Activated naive CD4-positive, alpha-beta T cell treated with anti-CD3 and anti-CD28 coated beads, Interleukin-2, amount 50 U/mL, for 72 hours (primary cell): ENCODE data around the gene PLA2G6. TPM values are rescaled to one million over a fixed set of nuclear protein-coding genes. Genes with fewer than 3 reads are reported as not detected.

ENCODE experiments used
- ATAC-seq, 2 donors: fragments of 150-1000 bp; cut with Tn5 transposase; 2 replicates each; pipeline ENCODE4 v1.10.0; 2021; ENCODE audit warnings: mild to moderate bottlenecking in 2 of 2, moderate library complexity in 2 of 2
- DNase-seq, 2 donors: peaks; one replicate each; pipeline ENCODE4 v3.0.0; 2021 to 2022; ENCODE audit warnings: low spot score in 2 of 2
- H3K27ac Mint-ChIP-seq, 2 donors: one replicate each; pipeline ENCODE4 v1.8.0; 2022; ENCODE audit warnings: mild to moderate bottlenecking in 2 of 2, mixed read lengths in 2 of 2
- H3K36me3 Mint-ChIP-seq, 2 donors: one replicate each; pipeline ENCODE4 v1.8.0; 2022; ENCODE audit warnings: mixed read lengths in 2 of 2
- H3K9me3 Mint-ChIP-seq, 2 donors: one replicate each; pipeline ENCODE4 v1.8.0; 2022; ENCODE audit warnings: mixed read lengths in 2 of 2
- total RNA-seq, 2 donors: library from RNA; stranded (reverse); gene quantifications; one replicate each; pipeline ENCODE4 v1.2.3, GENCODE V29; 2022

The PLA2G6 gene
- 10 to 100 TPM; 74.3 to 75.7 TPM for total RNA-seq

- H3K36me3 Mint-ChIP-seq = peaks cover 7 to 19% of the 10 kb centered on the region in 2 donors
- peak within 1 kb of the TSS; percentile 99 for H3K27ac Mint-ChIP-seq
- ATAC-seq = peak; percentile 89 to 91
- DNase-seq = peak; percentile 99
- H3K9me3 Mint-ChIP-seq = no peaks in the 10 kb centered on the region
Observed at GRCh38 chr22:38181453-38182200, at the start of gene PLA2G6. Gene PLA2G6, minus strand, starts transcription at chr22:38181830. Its CDS starts 12,404 bp downstream, at chr22:38169426.

- Mint-ChIP-seq H3K36me3 (peaks cover 0 to 8% of the 10 kb centered on the region in 2 donors), H3K27ac (peak overlapping the region in 1 of 2 donors; percentile 82), H3K9me3 (no peaks in the 10 kb centered on the region)
- ATAC-seq = no peak
- DNase-seq = no peak
Observed at GRCh38 chr22:38230916-38231315, 49.3 kb upstream of the PLA2G6 start.

DNA sequence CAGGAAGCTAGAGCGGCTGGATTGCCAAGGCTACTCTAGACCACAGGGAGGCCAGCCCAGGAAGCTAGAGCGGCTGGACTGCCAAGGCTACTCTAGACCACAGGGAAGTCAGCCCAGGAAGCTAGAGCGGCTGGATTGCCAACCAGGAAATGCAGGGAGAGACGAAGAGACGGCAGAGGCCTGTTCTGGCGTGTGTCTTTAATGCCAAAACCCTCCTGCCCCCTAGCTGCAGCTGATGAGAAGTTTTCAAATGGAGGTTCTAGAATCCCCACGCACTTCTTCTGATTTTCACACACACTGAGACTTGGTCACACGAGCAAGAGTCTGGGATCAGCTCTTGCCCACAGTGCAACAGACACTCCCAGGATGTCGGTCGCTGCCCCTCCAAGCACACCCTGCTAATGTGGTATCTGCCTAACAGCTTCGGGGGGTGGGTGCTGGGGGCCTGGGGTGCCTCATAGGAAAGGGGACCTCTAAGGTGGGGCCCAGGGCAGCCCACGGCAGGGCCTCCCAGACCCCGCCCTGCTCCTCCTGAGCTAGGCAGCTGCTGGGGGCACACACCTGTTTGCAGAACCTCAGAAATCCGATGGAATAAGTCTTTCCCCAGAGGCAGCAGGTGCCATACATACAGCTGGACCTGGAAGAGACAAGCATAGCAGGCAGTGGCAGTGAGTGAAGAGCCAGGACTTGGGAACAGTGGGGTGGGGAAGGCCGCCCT, 48.6 kb upstream of the PLA2G6 start:
- DNase-seq (no peak), ATAC-seq (peak in 1 of 2 donors; percentile 58)

GRCh38 chr22:38228873-38229740, 47.5 kb upstream of the PLA2G6 start:
- ATAC-seq (no peak), DNase-seq (no peak)
- peak overlapping the region in 1 of 2 donors; percentile 13 for H3K27ac Mint-ChIP-seq
- H3K36me3 Mint-ChIP-seq = peaks cover 0 to 8% of the 10 kb centered on the region in 2 donors
- no peaks in the 10 kb centered on the region for H3K9me3 Mint-ChIP-seq

More for the DNA sequence above, 48.6 kb upstream of the PLA2G6 start:
- peak overlapping the region in 1 of 2 donors; percentile 82 for H3K27ac Mint-ChIP-seq
- H3K9me3 Mint-ChIP-seq = no peaks in the 10 kb centered on the region
- H3K36me3 Mint-ChIP-seq = peaks cover 0 to 8% of the 10 kb centered on the region in 2 donors

DNA sequence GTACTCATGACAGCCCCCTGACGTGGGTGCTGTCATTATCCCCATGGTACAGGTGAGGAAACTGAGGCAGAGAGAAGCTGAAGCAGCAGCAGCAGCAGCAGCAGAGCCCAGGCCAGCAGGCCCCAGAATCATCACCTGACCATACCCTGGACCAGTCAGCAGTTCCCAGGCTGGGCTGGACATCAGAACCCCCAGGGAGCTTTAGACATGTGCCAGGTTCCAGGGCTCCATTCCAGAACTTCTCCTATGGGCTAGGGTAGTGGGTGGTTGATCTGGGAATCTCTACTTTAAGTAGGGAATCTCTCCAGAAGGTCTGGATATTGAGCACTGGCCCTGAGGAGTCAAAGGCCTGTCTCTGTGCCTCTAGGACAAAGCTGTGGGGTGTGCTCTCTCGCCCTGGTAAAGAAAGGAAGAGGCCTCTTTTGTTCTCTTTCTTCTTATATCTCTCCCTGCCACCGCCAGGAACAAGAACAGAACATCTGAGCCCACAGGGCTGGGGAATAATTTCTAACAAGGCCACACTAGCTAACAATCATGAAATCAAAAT, 46.8 kb upstream of the PLA2G6 start:
- peak overlapping the region in 1 of 2 donors; percentile 13 for H3K27ac Mint-ChIP-seq
- H3K36me3 Mint-ChIP-seq = peaks cover 0 to 8% of the 10 kb centered on the region in 2 donors
- no peak for ATAC-seq

GRCh38 chr22:38226853-38227649, 45.4 kb upstream of the PLA2G6 start:
- peaks cover 0 to 8% of the 10 kb centered on the region in 2 donors for H3K36me3 Mint-ChIP-seq
- no peak overlapping the region for H3K27ac Mint-ChIP-seq
- DNase-seq (no peak), ATAC-seq (no peak)
- H3K9me3 Mint-ChIP-seq = no peaks in the 10 kb centered on the region

More for the DNA sequence above, 46.8 kb upstream of the PLA2G6 start:
- H3K9me3 Mint-ChIP-seq = no peaks in the 10 kb centered on the region
- no peak for DNase-seq

DNA sequence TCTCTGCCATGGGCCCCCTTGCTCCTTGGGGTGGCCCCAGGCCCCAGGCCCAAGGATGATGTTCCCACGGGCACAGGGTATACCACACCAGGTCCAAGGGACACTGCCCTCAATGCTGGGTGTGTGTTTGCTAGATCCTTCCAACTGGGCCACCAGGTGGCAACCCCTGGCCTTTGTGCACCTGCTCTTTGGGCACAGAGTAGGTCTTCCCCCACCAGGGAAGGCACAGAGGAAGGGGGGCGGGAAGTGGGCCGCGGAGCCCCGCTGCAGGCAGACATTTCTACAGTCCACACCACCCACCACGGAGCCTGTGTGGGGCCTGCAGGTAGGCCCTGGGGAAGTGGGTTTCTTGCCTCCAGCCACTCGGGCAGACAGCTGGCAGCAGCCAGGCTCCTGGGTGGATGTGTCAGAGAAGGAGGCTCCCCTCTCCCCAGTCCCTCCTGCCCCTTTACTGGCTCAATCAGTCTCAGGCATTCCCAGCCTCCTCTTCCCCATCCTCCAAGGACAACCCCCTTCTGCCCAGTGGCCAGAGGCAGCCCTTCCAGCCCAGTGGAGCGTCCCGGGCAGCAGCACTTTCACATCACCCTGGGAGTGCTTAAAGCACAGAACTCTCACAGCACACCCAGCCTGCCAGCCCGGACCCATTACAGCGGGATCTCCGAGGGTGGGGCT, 41.8 kb upstream of the PLA2G6 start:
- H3K36me3 Mint-ChIP-seq = no peaks in the 10 kb centered on the region
- ATAC-seq (no peak), DNase-seq (no peak)
- H3K27ac Mint-ChIP-seq = no peak overlapping the region
- no peaks in the 10 kb centered on the region for H3K9me3 Mint-ChIP-seq

GRCh38 chr22:38222797-38223119, 41.1 kb upstream of the PLA2G6 start:
- H3K36me3 Mint-ChIP-seq = no peaks in the 10 kb centered on the region
- H3K27ac Mint-ChIP-seq = peak overlapping the region in 1 of 2 donors; percentile 49
- ATAC-seq (no peak), DNase-seq (no peak)
- H3K9me3 Mint-ChIP-seq = no peaks in the 10 kb centered on the region

DNA sequence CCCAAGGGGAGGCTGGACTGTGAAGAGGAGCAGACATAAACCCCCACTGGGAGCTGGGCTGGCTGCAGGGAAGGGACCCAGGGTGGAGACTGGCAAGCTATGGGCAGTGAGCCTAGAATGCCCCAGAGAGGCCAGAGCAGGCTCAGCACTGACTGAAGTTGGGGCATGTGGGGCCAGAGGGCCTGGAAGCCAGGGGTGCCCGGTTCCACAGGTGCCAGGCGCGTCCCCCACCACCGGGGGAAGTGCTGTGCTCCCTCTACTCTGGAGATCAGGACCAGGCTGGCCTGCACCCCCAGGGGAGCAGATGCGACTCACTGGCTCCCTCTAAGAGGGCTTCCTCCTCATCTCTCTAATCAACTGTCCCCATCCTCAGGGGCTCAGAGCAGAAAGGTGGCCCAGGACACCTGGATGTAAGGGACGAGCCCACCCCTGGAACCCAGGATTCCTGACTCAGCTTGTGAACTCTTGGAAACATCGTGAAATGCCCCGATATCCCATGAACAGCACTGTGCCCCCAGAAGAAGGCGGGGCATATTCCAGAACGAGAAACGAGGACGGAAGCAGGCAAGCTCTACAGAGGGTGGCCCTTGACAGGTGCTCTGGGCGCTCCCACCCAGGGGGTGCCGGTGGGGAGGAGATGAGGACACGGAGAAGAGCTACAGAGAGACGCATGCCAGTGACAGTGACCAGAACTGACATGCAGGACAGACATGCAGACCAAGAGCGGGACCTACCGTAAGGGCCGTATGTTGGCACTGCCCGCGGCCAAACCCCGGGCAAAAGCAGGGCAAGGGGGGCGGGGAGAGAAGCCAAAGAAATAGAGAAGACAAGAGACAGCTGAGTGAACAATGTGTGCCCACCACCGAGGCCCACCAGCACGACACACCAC, 40.5 kb upstream of the PLA2G6 start:
- Mint-ChIP-seq H3K27ac (peak overlapping the region; percentile 29 to 49), H3K9me3 (no peaks in the 10 kb centered on the region), H3K36me3 (no peaks in the 10 kb centered on the region)
- DNase-seq = no peak
- ATAC-seq = no peak

GRCh38 chr22:38221407-38221806, 39.8 kb upstream of the PLA2G6 start:
- peak overlapping the region in 1 of 2 donors; percentile 84 for H3K27ac Mint-ChIP-seq
- H3K9me3 Mint-ChIP-seq = no peaks in the 10 kb centered on the region
- H3K36me3 Mint-ChIP-seq = no peaks in the 10 kb centered on the region
- no peak for DNase-seq
- no peak for ATAC-seq

- Mint-ChIP-seq H3K27ac (peak overlapping the region in 1 of 2 donors; percentile 84), H3K9me3 (no peaks in the 10 kb centered on the region), H3K36me3 (no peaks in the 10 kb centered on the region)
- DNase-seq (no peak), ATAC-seq (no peak)
Observed at GRCh38 chr22:38220653-38221386, 39.2 kb upstream of the PLA2G6 start.

DNA sequence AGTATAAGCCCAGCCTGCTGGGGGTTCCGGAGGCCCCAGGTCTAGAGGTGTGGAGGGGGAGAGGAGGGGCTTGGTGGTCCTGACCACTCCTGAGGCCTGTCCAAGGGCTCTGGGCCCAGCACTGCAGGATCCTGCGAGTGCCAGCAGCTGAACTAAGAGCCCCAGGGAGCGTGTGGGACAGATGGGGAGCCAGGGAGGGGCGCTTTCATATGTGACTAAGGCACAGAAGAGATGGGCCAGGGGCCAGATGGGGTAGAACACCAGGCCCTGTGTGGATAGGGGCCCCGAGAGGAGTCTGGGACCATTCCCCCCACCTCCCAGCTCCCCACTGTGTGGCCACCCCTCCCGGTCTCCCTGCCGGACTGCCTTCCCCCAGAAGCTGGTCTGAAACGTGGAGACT, 38.5 kb upstream of the PLA2G6 start:
- peak overlapping the region; percentile 79 to 84 for H3K27ac Mint-ChIP-seq
- DNase-seq (no peak), ATAC-seq (peak in 1 of 2 donors; percentile 3)

GRCh38 chr22:38219632-38220031, 38.0 kb upstream of the PLA2G6 start:
- DNase-seq (no peak), ATAC-seq (no peak)
- peaks cover 5 to 6% of the 10 kb centered on the region in 2 donors for H3K36me3 Mint-ChIP-seq
- H3K9me3 Mint-ChIP-seq = no peaks in the 10 kb centered on the region
- H3K27ac Mint-ChIP-seq = peak overlapping the region; percentile 41 to 84

More for the DNA sequence above, 38.5 kb upstream of the PLA2G6 start:
- Mint-ChIP-seq H3K36me3 (peaks cover 2 to 3% of the 10 kb centered on the region in 2 donors), H3K9me3 (no peaks in the 10 kb centered on the region)
